ENCODE data around the gene PSME3.

Gene PSME3

DNA sequence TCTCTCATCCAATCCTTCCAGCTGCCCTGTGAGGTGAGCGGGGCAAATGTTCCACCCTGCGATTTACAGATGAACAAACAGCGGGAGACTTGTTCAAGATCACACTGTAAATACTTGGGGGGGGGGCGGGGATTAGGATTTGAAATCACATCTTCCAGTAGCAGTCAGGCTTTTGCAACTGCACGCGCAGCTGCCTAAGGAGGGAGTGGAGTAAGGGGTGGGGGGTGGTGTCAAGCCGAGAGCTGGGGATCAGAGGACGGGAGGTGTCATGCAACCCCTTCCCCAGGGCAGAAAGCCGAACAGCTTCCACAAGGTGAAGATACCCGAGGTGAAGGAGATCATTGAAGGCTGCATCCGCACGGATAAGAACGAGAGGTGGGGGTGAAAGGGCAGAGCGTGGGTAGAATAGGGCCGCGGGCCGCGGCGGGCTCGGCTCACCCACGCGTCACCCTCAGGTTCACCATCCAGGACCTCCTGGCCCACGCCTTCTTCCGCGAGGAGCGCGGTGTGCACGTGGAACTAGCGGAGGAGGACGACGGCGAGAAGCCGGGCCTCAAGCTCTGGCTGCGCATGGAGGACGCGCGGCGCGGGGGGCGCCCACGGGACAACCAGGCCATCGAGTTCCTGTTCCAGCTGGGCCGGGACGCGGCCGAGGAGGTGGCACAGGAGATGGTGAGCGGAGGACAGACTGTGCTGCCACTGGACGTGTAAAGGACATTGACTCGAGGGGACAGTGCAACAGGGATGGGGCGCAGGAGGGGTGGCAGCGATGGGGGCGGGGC is 48.2 kb upstream of the PSME3 start:
- no peak overlapping the region for H2BK12ac ChIP-seq (ENCODE audit: low read length in 2 of 2)
- no peak overlapping the region for H3K14ac ChIP-seq (ENCODE audit: low read length in 2 of 2)
- no peak for DNase-seq
- H3K23ac ChIP-seq (ENCODE audit: low read length in 2 of 2), result no peak overlapping the region
- no peak overlapping the region for H2BK5ac ChIP-seq (ENCODE audit: low read depth, low read length, poor library complexity, severe bottlenecking)
- WGBS, result 95% methylated on average over 48 of the region's 52 CpGs
- H3K36me3 ChIP-seq (ENCODE audit: control insufficient read depth in 1 of 2, insufficient read depth in 2 of 2, low read depth in 1 of 2, low read length in 2 of 2), result peaks cover 0 to 38% of the 10 kb centered on the region in 2 experiments
- H3K27ac ChIP-seq (ENCODE audit: low read length, poor library complexity, severe bottlenecking), result no peak overlapping the region
- H3K9me3 ChIP-seq (ENCODE audit: control insufficient read depth, low read length), result no peaks in the 10 kb centered on the region
- H3K9ac ChIP-seq (ENCODE audit: low read length), result no peak overlapping the region
- no peak overlapping the region for H2AK5ac ChIP-seq (ENCODE audit: low read length, severe bottlenecking)
- H3K18ac ChIP-seq (ENCODE audit: low read depth in 1 of 2, low read length in 2 of 2), result no peak overlapping the region
- H4K8ac ChIP-seq (ENCODE audit: low read length), result no peak overlapping the region
- H3K27me3 ChIP-seq (ENCODE audit: control insufficient read depth in 1 of 2, insufficient read depth in 1 of 2, low read length in 2 of 2), result peaks cover 0 to 74% of the 10 kb centered on the region in 2 experiments
- H2BK15ac ChIP-seq (ENCODE audit: low read depth, poor library complexity, severe bottlenecking), result no peak overlapping the region
- H3K4me1 ChIP-seq (ENCODE audit: control insufficient read depth, insufficient read depth, low read depth, low read length), result peaks cover 35% of the 10 kb centered on the region
- no peak overlapping the region for H3K4ac ChIP-seq (ENCODE audit: low read depth in 1 of 2, low read length in 2 of 2)
- no peak overlapping the region for H2AFZ ChIP-seq (ENCODE audit: low read depth, low read length)
- H4K91ac ChIP-seq (ENCODE audit: low read length), result no peak overlapping the region
- H3K4me3 ChIP-seq (ENCODE audit: insufficient read depth in 1 of 2, low read depth in 1 of 2, low read length in 2 of 2), result no peak overlapping the region
- no peak overlapping the region for H3K4me2 ChIP-seq (ENCODE audit: low read length, poor library complexity, severe bottlenecking)
- H3K79me1 ChIP-seq (replicated peaks; ENCODE audit: low read length, poor library complexity, severe bottlenecking), result peaks cover 30% of the 10 kb centered on the region
- no peak overlapping the region for H2BK120ac ChIP-seq (ENCODE audit: low read depth, low read length)

DNA sequence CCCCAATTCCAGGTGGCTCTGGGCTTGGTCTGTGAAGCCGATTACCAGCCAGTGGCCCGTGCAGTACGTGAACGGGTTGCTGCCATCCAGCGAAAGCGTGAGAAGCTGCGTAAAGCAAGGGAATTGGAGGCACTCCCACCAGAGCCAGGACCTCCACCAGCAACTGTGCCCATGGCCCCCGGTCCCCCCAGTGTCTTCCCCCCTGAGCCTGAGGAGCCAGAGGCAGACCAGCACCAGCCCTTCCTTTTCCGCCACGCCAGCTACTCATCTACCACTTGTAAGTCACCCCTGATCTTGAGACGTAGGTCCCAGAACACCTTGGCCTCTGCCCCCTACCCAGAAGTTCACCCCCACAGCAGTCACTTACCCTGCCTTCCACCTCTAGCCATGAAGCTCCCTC is 45.9 kb upstream of the PSME3 start:
- H3K4me3 ChIP-seq (ENCODE audit: insufficient read depth in 1 of 2, low read depth in 1 of 2, low read length in 2 of 2), result no peak overlapping the region
- H2AK5ac ChIP-seq (ENCODE audit: low read length, severe bottlenecking), result no peak overlapping the region
- H2BK15ac ChIP-seq (ENCODE audit: low read depth, poor library complexity, severe bottlenecking), result no peak overlapping the region
- H3K4ac ChIP-seq (ENCODE audit: low read depth in 1 of 2, low read length in 2 of 2), result no peak overlapping the region
- H3K4me1 ChIP-seq (ENCODE audit: control insufficient read depth, insufficient read depth, low read depth, low read length), result peaks cover 18% of the 10 kb centered on the region
- no peak overlapping the region for H3K18ac ChIP-seq (ENCODE audit: low read depth in 1 of 2, low read length in 2 of 2)
- no peak overlapping the region for H3K14ac ChIP-seq (ENCODE audit: low read length in 2 of 2)
- peaks cover 19% of the 10 kb centered on the region for H3K79me1 ChIP-seq (replicated peaks; ENCODE audit: low read length, poor library complexity, severe bottlenecking)
- no peak for DNase-seq
- peaks cover 0 to 45% of the 10 kb centered on the region in 2 experiments for H3K36me3 ChIP-seq (ENCODE audit: control insufficient read depth in 1 of 2, insufficient read depth in 2 of 2, low read depth in 1 of 2, low read length in 2 of 2)
- H3K9me3 ChIP-seq (ENCODE audit: control insufficient read depth, low read length), result no peaks in the 10 kb centered on the region
- H4K8ac ChIP-seq (ENCODE audit: low read length), result no peak overlapping the region
- H3K9ac ChIP-seq (ENCODE audit: low read length), result no peak overlapping the region
- 97% methylated on average over 11 of the region's 11 CpGs for whole genome bisulfite sequencing
- no peak overlapping the region for H2BK120ac ChIP-seq (ENCODE audit: low read depth, low read length)
- no peak overlapping the region for H4K91ac ChIP-seq (ENCODE audit: low read length)
- no peak overlapping the region for H2BK5ac ChIP-seq (ENCODE audit: low read depth, low read length, poor library complexity, severe bottlenecking)
- H2AFZ ChIP-seq (ENCODE audit: low read depth, low read length), result no peak overlapping the region
- H3K23ac ChIP-seq (ENCODE audit: low read length in 2 of 2), result no peak overlapping the region
- no peak overlapping the region for H3K27ac ChIP-seq (ENCODE audit: low read length, poor library complexity, severe bottlenecking)
- no peak overlapping the region for H2BK12ac ChIP-seq (ENCODE audit: low read length in 2 of 2)
- H3K4me2 ChIP-seq (ENCODE audit: low read length, poor library complexity, severe bottlenecking), result no peak overlapping the region
- peaks cover 0 to 57% of the 10 kb centered on the region in 2 experiments for H3K27me3 ChIP-seq (ENCODE audit: control insufficient read depth in 1 of 2, insufficient read depth in 1 of 2, low read length in 2 of 2)

DNA sequence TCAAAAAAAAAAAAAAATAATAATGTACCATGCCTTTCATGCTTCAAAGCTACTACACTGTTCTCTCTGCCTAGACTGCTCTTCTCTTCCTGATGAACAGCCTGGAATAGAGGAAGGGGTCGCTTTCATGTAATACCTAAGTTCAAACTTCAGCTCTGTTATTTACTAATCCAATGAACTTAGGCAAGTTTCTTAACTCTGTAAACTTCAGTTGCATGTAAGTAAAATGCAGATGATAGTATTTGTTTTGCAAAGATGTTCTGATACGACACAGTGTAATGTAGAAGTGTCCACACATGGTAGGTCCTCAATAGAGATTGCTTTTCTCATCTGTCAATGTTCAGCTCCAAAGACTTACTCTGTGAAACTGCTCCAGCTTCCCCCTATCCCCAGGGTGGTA is 41.2 kb upstream of the PSME3 start:
- H2AFZ ChIP-seq (ENCODE audit: low read depth, low read length), result no peak overlapping the region
- no peak overlapping the region for H3K4me2 ChIP-seq (ENCODE audit: low read length, poor library complexity, severe bottlenecking)
- H3K4me1 ChIP-seq (ENCODE audit: control insufficient read depth, insufficient read depth, low read depth, low read length), result peaks cover 6% of the 10 kb centered on the region
- no peak overlapping the region for H2BK12ac ChIP-seq (ENCODE audit: low read length in 2 of 2)
- no peak overlapping the region for H3K4ac ChIP-seq (ENCODE audit: low read depth in 1 of 2, low read length in 2 of 2)
- H2AK5ac ChIP-seq (ENCODE audit: low read length, severe bottlenecking), result no peak overlapping the region
- no peak overlapping the region for H2BK15ac ChIP-seq (ENCODE audit: low read depth, poor library complexity, severe bottlenecking)
- H4K8ac ChIP-seq (ENCODE audit: low read length), result no peak overlapping the region
- H3K36me3 ChIP-seq (ENCODE audit: control insufficient read depth in 1 of 2, insufficient read depth in 2 of 2, low read depth in 1 of 2, low read length in 2 of 2), result peaks cover 10 to 50% of the 10 kb centered on the region in 2 experiments
- H3K23ac ChIP-seq (ENCODE audit: low read length in 2 of 2), result no peak overlapping the region
- H2BK5ac ChIP-seq (ENCODE audit: low read depth, low read length, poor library complexity, severe bottlenecking), result no peak overlapping the region
- no peak overlapping the region for H3K14ac ChIP-seq (ENCODE audit: low read length in 2 of 2)
- no peak overlapping the region for H4K91ac ChIP-seq (ENCODE audit: low read length)
- no peaks in the 10 kb centered on the region for H3K9me3 ChIP-seq (ENCODE audit: control insufficient read depth, low read length)
- H3K4me3 ChIP-seq (ENCODE audit: insufficient read depth in 1 of 2, low read depth in 1 of 2, low read length in 2 of 2), result no peak overlapping the region
- H3K27me3 ChIP-seq (ENCODE audit: control insufficient read depth in 1 of 2, insufficient read depth in 1 of 2, low read length in 2 of 2), result peaks cover 0 to 12% of the 10 kb centered on the region in 2 experiments
- H3K18ac ChIP-seq (ENCODE audit: low read depth in 1 of 2, low read length in 2 of 2), result no peak overlapping the region
- H3K9ac ChIP-seq (ENCODE audit: low read length), result no peak overlapping the region
- peaks cover 12% of the 10 kb centered on the region for H3K79me1 ChIP-seq (replicated peaks; ENCODE audit: low read length, poor library complexity, severe bottlenecking)
- DNase-seq, result no peak
- 100% methylated on average over 1 of the region's 2 CpGs for WGBS
- no peak overlapping the region for H2BK120ac ChIP-seq (ENCODE audit: low read depth, low read length)
- no peak overlapping the region for H3K27ac ChIP-seq (ENCODE audit: low read length, poor library complexity, severe bottlenecking)

DNA sequence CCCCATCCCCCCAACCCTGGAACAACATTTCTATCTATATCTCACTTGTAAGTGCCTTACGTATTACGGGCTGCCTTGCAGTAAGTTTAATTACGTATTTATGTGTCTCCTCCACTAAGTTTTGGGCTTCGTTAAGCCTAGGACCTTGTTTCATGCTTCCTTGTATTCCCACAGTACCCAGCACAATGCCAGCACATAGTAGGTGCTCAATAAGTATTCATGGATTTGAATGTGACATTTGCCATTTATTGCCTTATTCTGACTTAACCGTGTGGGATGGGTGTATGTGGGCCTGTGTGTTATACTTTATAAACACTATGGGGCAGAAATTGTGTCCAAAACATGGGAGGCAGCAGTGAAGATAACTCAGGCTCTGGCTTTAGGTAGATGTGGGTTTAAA is 40.7 kb upstream of the PSME3 start:
- no peak overlapping the region for H2BK5ac ChIP-seq (ENCODE audit: low read depth, low read length, poor library complexity, severe bottlenecking)
- H3K23ac ChIP-seq (ENCODE audit: low read length in 2 of 2), result no peak overlapping the region
- H4K91ac ChIP-seq (ENCODE audit: low read length), result no peak overlapping the region
- peaks cover 15 to 44% of the 10 kb centered on the region in 2 experiments for H3K36me3 ChIP-seq (ENCODE audit: control insufficient read depth in 1 of 2, insufficient read depth in 2 of 2, low read depth in 1 of 2, low read length in 2 of 2)
- H3K27me3 ChIP-seq (ENCODE audit: control insufficient read depth in 1 of 2, insufficient read depth in 1 of 2, low read length in 2 of 2), result peaks cover 0 to 6% of the 10 kb centered on the region in 2 experiments
- H3K4me3 ChIP-seq (ENCODE audit: insufficient read depth in 1 of 2, low read depth in 1 of 2, low read length in 2 of 2), result no peak overlapping the region
- H3K4me1 ChIP-seq (ENCODE audit: control insufficient read depth, insufficient read depth, low read depth, low read length), result peaks cover 10% of the 10 kb centered on the region
- peaks cover 14% of the 10 kb centered on the region for H3K79me1 ChIP-seq (replicated peaks; ENCODE audit: low read length, poor library complexity, severe bottlenecking)
- no peak overlapping the region for H3K14ac ChIP-seq (ENCODE audit: low read length in 2 of 2)
- H2AK5ac ChIP-seq (ENCODE audit: low read length, severe bottlenecking), result no peak overlapping the region
- no peak overlapping the region for H4K8ac ChIP-seq (ENCODE audit: low read length)
- no peak overlapping the region for H3K9ac ChIP-seq (ENCODE audit: low read length)
- no peak overlapping the region for H2BK12ac ChIP-seq (ENCODE audit: low read length in 2 of 2)
- 87% methylated on average over 5 of the region's 5 CpGs for WGBS
- H3K4ac ChIP-seq (ENCODE audit: low read depth in 1 of 2, low read length in 2 of 2), result no peak overlapping the region
- no peak overlapping the region for H2BK15ac ChIP-seq (ENCODE audit: low read depth, poor library complexity, severe bottlenecking)
- H2AFZ ChIP-seq (ENCODE audit: low read depth, low read length), result no peak overlapping the region
- no peak overlapping the region for H3K4me2 ChIP-seq (ENCODE audit: low read length, poor library complexity, severe bottlenecking)
- H3K27ac ChIP-seq (ENCODE audit: low read length, poor library complexity, severe bottlenecking), result no peak overlapping the region
- no peaks in the 10 kb centered on the region for H3K9me3 ChIP-seq (ENCODE audit: control insufficient read depth, low read length)
- H3K18ac ChIP-seq (ENCODE audit: low read depth in 1 of 2, low read length in 2 of 2), result no peak overlapping the region
- H2BK120ac ChIP-seq (ENCODE audit: low read depth, low read length), result no peak overlapping the region
- no peak for DNase-seq

Measured in mesenchymal stem cell (in vitro differentiated cells and primary cell).